ENCODE results near the gene WNT7A.
A peak's percentile ranks its signal among the peaks of the same experiment; 100 is the strongest.
"Not testable (repeated sequence)": the region's sequence is repeated elsewhere in the genome, so short reads cannot be mapped to it uniquely, and the experiment has no call there.

WNT7A gene

GRCh38 chr3:13879946-13880810 lies at the start of gene WNT7A:
Gene WNT7A, minus strand, starts transcription at chr3:13880071. Its CDS starts 255 bp downstream, at chr3:13879816.
- FAIRE-seq, result no peak

GRCh38 chr3:13928741-13929140 lies 48.9 kb upstream of the WNT7A start:
- not testable (repeated sequence) for FAIRE-seq

GRCh38 chr3:13927295-13927694 lies 47.4 kb upstream of the WNT7A start:
- no peak for FAIRE-seq

GRCh38 chr3:13916375-13916774 lies 36.5 kb upstream of the WNT7A start:
- FAIRE-seq, result no peak

GRCh38 chr3:13902648-13903238 lies 22.9 kb upstream of the WNT7A start:
- peak; percentile 62 for FAIRE-seq

GRCh38 chr3:13901935-13902584 lies 22.2 kb upstream of the WNT7A start:
- no peak for FAIRE-seq

GRCh38 chr3:13898346-13898745 lies 18.5 kb upstream of the WNT7A start:
- FAIRE-seq, result no peak

GRCh38 chr3:13896473-13897154 lies 16.7 kb upstream of the WNT7A start:
- FAIRE-seq, result no peak

GRCh38 chr3:13895155-13896105 lies 15.6 kb upstream of the WNT7A start:
- no peak for FAIRE-seq

- no peak for FAIRE-seq
These were observed 14.9 kb upstream of the WNT7A start for GRCh38 chr3:13894807-13895154.

GRCh38 chr3:13894096-13894806 lies 14.4 kb upstream of the WNT7A start:
- no peak for FAIRE-seq

- FAIRE-seq, result no peak
These were observed 12.4 kb upstream of the WNT7A start for GRCh38 chr3:13892304-13892703.

GRCh38 chr3:13891492-13892073 lies 11.7 kb upstream of the WNT7A start:
- no peak for FAIRE-seq

GRCh38 chr3:13891017-13891392 lies 11.1 kb upstream of the WNT7A start:
- FAIRE-seq, result no peak

- FAIRE-seq, result no peak
These were observed 10.6 kb upstream of the WNT7A start for GRCh38 chr3:13890377-13891016.

- no peak for FAIRE-seq
These were observed 8.7 kb upstream of the WNT7A start for GRCh38 chr3:13888576-13888975.

GRCh38 chr3:13887495-13888300 lies 7.8 kb upstream of the WNT7A start:
- no peak for FAIRE-seq

- FAIRE-seq, result no peak
These were observed 6.8 kb upstream of the WNT7A start for GRCh38 chr3:13886593-13887129.

- FAIRE-seq, result no peak
These were observed 5.8 kb upstream of the WNT7A start for GRCh38 chr3:13885704-13886010.
